Naive thymus-derived CD4-positive, alpha-beta T cell (primary cell): ENCODE results near the gene MVB12A. TPM values are rescaled to one million over a fixed set of nuclear protein-coding genes. Genes with fewer than 3 reads are reported as not detected.

Experiments
- polyA plus RNA-seq, 2 donors: library from polyadenylated mRNA; unstranded; fragments of 300-500 nt; fragmentation: Illumina TruSeq; gene quantifications; one replicate each; pipeline ENCODE4 v1.2.3, GENCODE V29; 2021
- total RNA-seq, 6 experiments: library from RNA in 5 of 6; stranded (reverse) in 5 of 6; gene quantifications; 1 replicate in 5 of 6; 2 replicates in 1 of 6; pipeline ENCODE4 v1.2.3 and lab custom pipeline; 2021 to 2026

MVB12A gene
- total and polyA plus RNA-seq, 7 experiments from 2014 or later, result 19.5 to 45.1 (median 31.3) TPM

Other genes starting within 250 kb of the MVB12A start
- 10 to 100 TPM; 24.7 to 51.1 (median 30.5) TPM for gene USE1, start 204.7 kb upstream of the MVB12A start, total RNA-seq
- gene USE1, start 204.7 kb upstream of the MVB12A start, polyA plus RNA-seq, result 10 to 100 TPM; 63.1 to 68.3 TPM
- gene OCEL1, start 193.8 kb upstream of the MVB12A start, total RNA-seq, result 10 to 100 TPM; 21.8 to 32.8 (median 29.8) TPM
- gene OCEL1, start 193.8 kb upstream of the MVB12A start, polyA plus RNA-seq, result 10 to 100 TPM; 37.7 to 41.1 TPM
- 1 to 10 TPM; 2.2 to 7.8 (median 7.0) TPM for gene NR2F6, start 174.1 kb upstream of the MVB12A start, total RNA-seq
- 1 to 10 TPM; 1.4 to 1.8 TPM for gene NR2F6, start 174.1 kb upstream of the MVB12A start, polyA plus RNA-seq
- 1 to 10 TPM in 1 of 5 experiments, under 1 TPM in 4; 0.22 to 1.2 (median 0.36) TPM for gene USHBP1, start 155.3 kb upstream of the MVB12A start, total RNA-seq
- gene USHBP1, start 155.3 kb upstream of the MVB12A start, polyA plus RNA-seq, result under 1 TPM in 1 of 2 donors, not detected in 1; 0.61 TPM
- gene BABAM1, start 152.6 kb upstream of the MVB12A start, total RNA-seq, result 100 to 1,000 TPM in 2 of 5 experiments, 10 to 100 TPM in 3; 72.4 to 111 (median 95.6) TPM
- 100 to 1,000 TPM in 1 of 2 donors, 10 to 100 TPM in 1; 94.9 to 110 TPM for gene BABAM1, start 152.6 kb upstream of the MVB12A start, polyA plus RNA-seq
- gene ANKLE1, start 138.1 kb upstream of the MVB12A start, total RNA-seq, result 1 to 10 TPM; 2.3 to 5.5 (median 3.4) TPM
- gene ANKLE1, start 138.1 kb upstream of the MVB12A start, polyA plus RNA-seq, result under 1 TPM in 1 of 2 donors, not detected in 1; 0.29 TPM
- gene ABHD8, start 116.6 kb upstream of the MVB12A start, total RNA-seq, result 10 to 100 TPM in 2 of 5 experiments, 1 to 10 TPM in 3; 7.0 to 12.3 (median 9.5) TPM
- gene ABHD8, start 116.6 kb upstream of the MVB12A start, polyA plus RNA-seq, result 10 to 100 TPM in 1 of 2 donors, 1 to 10 TPM in 1; 7.5 to 12.4 TPM
- 10 to 100 TPM; 37.0 to 76.0 (median 73.3) TPM for gene MRPL34, start 114.2 kb upstream of the MVB12A start, total RNA-seq
- gene MRPL34, start 114.2 kb upstream of the MVB12A start, polyA plus RNA-seq, result 100 to 1,000 TPM; 203 to 217 TPM
- 10 to 100 TPM; 31.6 to 41.9 (median 39.5) TPM for gene DDA1, start 110.5 kb upstream of the MVB12A start, total RNA-seq
- 10 to 100 TPM; 19.7 to 30.9 TPM for gene DDA1, start 110.5 kb upstream of the MVB12A start, polyA plus RNA-seq
- gene ANO8, start 85.2 kb upstream of the MVB12A start, total RNA-seq, result 10 to 100 TPM; 12.9 to 22.3 (median 16.9) TPM
- gene ANO8, start 85.2 kb upstream of the MVB12A start, polyA plus RNA-seq, result under 1 TPM; 0.26 to 0.30 TPM
- 10 to 100 TPM; 29.6 to 59.8 (median 40.4) TPM for gene GTPBP3, start 82.5 kb upstream of the MVB12A start, total RNA-seq
- gene GTPBP3, start 82.5 kb upstream of the MVB12A start, polyA plus RNA-seq, result 10 to 100 TPM in 1 of 2 donors, 1 to 10 TPM in 1; 5.1 to 15.9 TPM
- under 1 TPM in 3 of 5 experiments, not detected in 2; 0.24 to 0.43 (median 0.42) TPM for gene PLVAP, start 42.7 kb upstream of the MVB12A start, total RNA-seq
- gene PLVAP, start 42.7 kb upstream of the MVB12A start, polyA plus RNA-seq, result not detected
- 1 to 10 TPM in 4 of 5 experiments, under 1 TPM in 1; 0.47 to 4.8 (median 2.3) TPM for gene CCDC194, start 25.9 kb upstream of the MVB12A start, total RNA-seq
- gene CCDC194, start 25.9 kb upstream of the MVB12A start, polyA plus RNA-seq, result not detected
- gene BST2, start 14.4 kb upstream of the MVB12A start, total RNA-seq, result 100 to 1,000 TPM in 1 of 5 experiments, 10 to 100 TPM in 4; 29.9 to 221 (median 57.1) TPM
- 100 to 1,000 TPM; 105 to 115 TPM for gene BST2, start 14.4 kb upstream of the MVB12A start, polyA plus RNA-seq
- not detected for gene TMEM221, start 28.6 kb downstream of the MVB12A start, total RNA-seq
- not detected for gene TMEM221, start 28.6 kb downstream of the MVB12A start, polyA plus RNA-seq
- not detected for gene NXNL1, start 40.9 kb downstream of the MVB12A start, total RNA-seq
- not detected for gene NXNL1, start 40.9 kb downstream of the MVB12A start, polyA plus RNA-seq
- 10 to 100 TPM in 4 of 5 experiments, 1 to 10 TPM in 1; 3.1 to 15.1 (median 11.0) TPM for gene SLC27A1, start 50.5 kb downstream of the MVB12A start, total RNA-seq
- gene SLC27A1, start 50.5 kb downstream of the MVB12A start, polyA plus RNA-seq, result 1 to 10 TPM; 5.0 to 8.2 TPM
- 10 to 100 TPM; 53.3 to 83.3 (median 74.1) TPM for gene PGLS, start 91.6 kb downstream of the MVB12A start, total RNA-seq
- 10 to 100 TPM; 67.0 to 77.1 TPM for gene PGLS, start 91.6 kb downstream of the MVB12A start, polyA plus RNA-seq
- 10 to 100 TPM; 50.1 to 70.6 (median 61.3) TPM for gene COLGALT1, start 135.6 kb downstream of the MVB12A start, total RNA-seq
- 10 to 100 TPM; 13.2 to 23.8 TPM for gene COLGALT1, start 135.6 kb downstream of the MVB12A start, polyA plus RNA-seq